ENCODE results near the gene SPAG9.

DNA sequence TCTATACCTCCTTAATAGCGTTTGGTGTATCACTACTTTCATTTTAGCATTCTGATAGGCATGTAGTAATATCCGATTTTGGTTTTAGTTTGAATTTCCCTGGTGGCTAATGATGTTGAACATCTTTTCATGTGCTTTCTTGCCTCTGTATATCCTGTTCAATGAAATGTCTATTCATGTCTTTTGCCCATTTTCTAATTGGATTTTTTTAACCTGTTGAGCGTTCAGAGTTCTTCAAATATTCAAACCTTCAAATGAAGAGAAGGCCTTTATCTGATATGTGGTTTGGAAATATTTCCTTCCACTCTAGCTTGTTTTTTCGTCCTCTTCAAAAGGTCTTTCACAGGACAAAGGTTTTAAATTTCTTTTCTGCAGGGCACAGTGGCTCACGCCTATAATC is 30.3 kb upstream of the SPAG9 start:
- no peak for TF ChIP-seq EZH2 (IDR thresholded peaks at IDR 0.05; ENCODE audit: borderline replicate concordance)
- TF ChIP-seq, protein P1, sequence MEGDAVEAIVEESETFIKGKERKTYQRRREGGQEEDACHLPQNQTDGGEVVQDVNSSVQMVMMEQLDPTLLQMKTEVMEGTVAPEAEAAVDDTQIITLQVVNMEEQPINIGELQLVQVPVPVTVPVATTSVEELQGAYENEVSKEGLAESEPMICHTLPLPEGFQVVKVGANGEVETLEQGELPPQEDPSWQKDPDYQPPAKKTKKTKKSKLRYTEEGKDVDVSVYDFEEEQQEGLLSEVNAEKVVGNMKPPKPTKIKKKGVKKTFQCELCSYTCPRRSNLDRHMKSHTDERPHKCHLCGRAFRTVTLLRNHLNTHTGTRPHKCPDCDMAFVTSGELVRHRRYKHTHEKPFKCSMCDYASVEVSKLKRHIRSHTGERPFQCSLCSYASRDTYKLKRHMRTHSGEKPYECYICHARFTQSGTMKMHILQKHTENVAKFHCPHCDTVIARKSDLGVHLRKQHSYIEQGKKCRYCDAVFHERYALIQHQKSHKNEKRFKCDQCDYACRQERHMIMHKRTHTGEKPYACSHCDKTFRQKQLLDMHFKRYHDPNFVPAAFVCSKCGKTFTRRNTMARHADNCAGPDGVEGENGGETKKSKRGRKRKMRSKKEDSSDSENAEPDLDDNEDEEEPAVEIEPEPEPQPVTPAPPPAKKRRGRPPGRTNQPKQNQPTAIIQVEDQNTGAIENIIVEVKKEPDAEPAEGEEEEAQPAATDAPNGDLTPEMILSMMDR (IDR thresholded peaks at IDR 0.05; ENCODE audit: poor library complexity), result no peak

All from hepatocyte (in vitro differentiated cells).